Breast epithelium (tissue), 3 donors: ENCODE data around the gene PLCH2.

ENCODE experiments used
- CTCF ChIP-seq, 3 donors: fragments of 450-650 bp; IDR thresholded peaks; one replicate each; pipeline ENCODE4 v1.5.1; 2016 to 2017; ENCODE audit warnings: antibody characterized with exemption in 3 of 3, mild to moderate bottlenecking in 3 of 3, moderate library complexity in 3 of 3
- POLR2A ChIP-seq: fragments of 450-650 bp; IDR thresholded peaks from one replicate; pipeline ENCODE4 v1.6.1; 2016; ENCODE audit warnings: antibody characterized with exemption, mild to moderate bottlenecking, moderate library complexity
- POLR2AphosphoS5 ChIP-seq, 3 donors: sonication (generic); formaldehyde crosslinking; IDR thresholded peaks; one replicate each; pipeline ENCODE4 v1.6.1; 2017; ENCODE audit warnings: antibody characterized with exemption in 3 of 3

GRCh38 chr1:2520806-2521205, 44.7 kb downstream of the PLCH2 start:
- TF ChIP-seq CTCF (IDR thresholded peaks at IDR 0.05) (no peak), POLR2A (no peak), POLR2AphosphoS5 (IDR thresholded peaks at IDR 0.05) (no peak)
